ENCODE results near the gene MAPK10.

The MAPK10 gene

DNA sequence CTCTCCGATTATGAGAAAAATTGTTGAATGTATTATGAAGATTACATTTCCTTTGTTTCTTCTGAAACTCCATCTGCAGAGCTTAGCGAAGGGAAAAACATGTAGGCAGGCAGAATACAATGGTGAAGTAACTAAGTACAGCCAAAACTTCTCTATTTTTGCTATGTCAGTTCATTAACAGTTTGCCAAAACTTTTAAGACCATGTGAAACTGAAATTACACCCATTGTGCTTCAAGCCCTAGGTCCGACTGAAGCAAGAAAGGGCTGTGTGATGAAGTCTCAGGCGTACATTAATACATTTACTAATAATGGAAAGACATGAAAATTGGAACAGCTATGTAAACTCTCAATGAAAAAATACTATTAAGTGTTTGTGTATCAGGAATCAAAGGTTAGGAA lies 398.0 kb downstream of the MAPK10 start:
- DNase-seq = no peak

DNA sequence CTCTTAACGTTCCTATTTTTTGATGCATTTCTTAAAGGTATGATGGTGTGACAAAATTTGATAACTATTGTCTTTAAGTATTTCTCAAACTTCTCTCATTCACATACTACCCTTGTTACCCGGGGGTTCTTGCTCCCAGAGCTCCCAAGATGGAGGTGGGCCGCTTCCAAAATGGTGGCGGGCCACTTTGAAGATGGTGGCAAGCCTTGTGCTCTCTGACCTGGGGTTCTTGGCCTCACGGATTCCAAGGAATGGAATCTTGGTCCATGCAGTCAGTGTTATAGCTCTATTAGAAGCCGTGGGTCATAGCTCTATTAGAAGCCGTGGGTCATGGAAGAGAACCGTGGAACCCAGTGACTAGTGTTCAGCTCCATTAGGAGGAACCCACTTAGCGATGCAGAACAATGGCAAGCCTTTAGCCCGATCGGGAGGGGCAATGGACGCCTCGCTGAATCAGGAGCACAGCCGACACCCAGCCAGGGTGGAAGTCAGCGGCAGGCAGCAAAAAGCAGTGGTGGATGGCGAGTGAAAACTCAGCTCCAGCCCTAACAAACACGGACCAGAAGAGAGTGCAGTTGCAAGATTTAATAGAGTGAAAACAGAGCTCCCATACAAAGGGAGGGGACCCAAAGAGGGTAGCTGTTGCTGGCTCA lies 403.4 kb downstream of the MAPK10 start:
- DNase-seq = no peak

DNA sequence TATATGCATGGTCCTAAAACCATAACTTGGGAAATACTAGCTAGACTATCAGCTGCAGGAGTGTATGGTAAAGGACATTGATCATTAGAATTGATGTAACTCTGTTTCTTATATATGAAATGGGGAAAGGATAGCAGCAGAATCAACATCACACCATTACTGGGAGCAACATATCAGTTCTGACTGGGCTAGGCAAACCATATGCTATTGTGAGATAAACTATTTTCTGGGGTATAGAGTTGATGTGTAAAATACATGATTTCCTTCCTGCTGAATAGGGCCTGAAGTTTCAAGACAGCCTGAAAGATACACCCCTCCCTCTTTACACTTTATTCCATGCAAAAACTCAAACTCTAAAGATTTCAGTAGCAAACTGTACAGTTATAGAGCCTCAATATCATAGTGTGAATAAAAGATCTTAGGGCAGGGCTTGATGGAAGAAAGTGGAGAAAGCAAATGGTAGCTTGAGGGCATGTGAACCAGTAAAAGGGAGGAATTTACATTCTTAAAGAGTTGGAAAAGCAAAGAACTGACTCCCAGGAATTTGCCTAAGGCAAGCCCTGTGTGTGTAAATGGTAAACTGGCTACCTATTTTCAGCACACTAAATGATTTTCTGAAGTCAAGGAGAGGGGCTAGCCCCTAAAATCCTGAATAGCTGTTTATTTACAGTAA lies 404.1 kb downstream of the MAPK10 start:
- no peak for DNase-seq

DNA sequence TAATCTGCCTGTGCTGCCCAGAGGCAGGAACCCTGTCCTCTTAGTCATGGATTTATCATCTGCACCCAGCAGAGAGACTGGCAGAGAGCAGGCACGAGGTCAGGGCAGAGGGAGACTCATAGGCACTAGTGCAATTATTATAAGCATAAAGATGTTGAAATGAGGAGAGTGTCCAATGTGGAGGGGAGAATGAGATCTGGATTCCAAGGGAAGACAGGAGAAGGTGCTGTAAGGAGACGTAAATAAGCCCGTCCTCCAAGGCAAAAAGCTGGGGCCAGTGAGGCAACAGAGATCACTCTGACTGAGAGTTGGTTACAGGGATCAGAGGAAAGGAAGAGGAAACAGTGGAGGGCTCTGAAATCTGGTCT lies 406.2 kb downstream of the MAPK10 start:
- no peak for DNase-seq

DNA sequence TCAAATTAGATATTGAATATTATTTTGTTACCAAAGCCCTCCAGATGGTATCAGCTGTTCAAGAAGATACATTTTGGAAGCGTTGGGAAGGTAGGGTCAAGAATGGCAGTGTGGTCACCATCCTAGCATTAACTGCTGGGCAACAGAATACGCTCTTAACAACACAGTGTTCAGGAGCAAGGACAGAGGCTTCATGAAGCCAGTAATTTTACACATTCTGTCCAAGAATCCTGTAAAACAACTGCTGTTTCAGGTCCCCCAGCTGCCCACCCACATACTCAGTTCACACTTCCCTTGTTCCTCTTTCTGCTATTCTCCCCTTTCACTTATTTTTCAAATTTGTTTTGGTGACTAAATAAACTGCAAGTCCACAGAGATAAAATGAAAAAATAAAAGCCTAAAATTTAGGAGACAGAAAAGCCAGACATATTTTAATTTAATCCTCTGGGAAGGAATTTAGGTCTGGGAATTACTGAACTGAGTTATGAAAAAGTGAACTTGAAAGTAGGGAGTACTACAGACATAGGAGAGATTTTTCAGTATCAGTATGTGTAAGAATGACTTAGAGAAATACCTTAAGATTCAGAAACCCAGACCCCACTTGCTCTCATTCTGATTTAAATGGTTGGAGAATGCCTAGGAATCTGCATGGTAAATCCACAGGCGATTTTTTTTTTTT lies 406.7 kb downstream of the MAPK10 start:
- no peak for DNase-seq

DNA sequence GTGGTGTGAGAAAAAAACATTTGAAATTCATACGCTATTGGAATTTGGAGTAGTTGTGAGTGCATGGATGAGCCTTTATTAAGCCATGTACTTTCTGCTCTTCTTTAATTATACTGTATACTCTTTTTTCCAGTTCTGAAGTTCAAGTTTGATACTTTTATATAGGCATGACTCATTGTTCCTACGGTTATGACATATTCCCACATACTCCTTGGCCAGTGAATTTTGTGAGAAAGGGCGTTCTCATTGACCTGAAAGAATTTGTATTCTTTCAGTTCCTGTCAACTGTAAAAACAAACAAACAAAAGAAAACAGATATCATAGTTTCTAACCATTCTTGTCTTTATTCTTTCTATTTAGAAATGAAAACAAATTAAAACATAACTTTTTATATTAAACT lies 407.3 kb downstream of the MAPK10 start:
- no peak for DNase-seq

DNA sequence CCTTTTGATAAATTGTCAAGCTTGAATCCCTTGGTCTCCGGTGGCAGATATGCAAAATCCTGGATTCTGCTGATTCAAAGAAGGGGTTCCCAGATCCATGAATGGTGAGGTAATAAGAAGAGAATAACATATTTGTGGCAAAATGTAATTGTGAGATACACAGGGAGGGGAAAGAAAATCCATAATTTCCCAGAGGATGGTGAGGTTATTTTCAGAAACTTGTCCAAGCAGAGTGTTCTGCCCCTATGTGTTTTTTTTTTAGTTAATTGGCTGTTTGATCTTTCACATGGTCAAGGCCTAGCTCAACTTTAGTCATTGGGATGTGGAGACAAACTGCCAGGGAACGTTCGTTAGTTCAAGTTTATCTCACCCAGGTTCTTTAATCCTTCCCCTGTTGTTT lies 408.8 kb downstream of the MAPK10 start:
- DNase-seq = no peak

DNA sequence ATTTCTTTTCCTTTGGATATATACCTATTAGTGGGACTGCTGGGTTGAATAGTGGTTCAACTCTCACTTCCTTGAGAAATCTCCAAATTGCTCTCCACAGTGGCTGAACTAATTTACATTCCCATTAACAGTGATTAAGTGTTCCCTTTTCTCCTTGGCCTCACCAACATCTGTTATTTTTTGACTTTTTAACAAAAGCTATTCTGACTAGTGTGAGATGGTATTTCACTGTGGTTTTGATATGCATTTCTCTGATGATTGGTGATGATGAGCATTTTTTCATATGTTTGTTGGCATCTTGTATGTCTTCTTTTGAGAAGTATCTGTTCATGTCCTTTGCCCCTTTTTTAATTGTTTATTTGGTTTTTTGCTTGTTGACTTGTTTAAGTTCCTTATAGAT lies 413.0 kb downstream of the MAPK10 start:
- DNase-seq = no peak

DNA sequence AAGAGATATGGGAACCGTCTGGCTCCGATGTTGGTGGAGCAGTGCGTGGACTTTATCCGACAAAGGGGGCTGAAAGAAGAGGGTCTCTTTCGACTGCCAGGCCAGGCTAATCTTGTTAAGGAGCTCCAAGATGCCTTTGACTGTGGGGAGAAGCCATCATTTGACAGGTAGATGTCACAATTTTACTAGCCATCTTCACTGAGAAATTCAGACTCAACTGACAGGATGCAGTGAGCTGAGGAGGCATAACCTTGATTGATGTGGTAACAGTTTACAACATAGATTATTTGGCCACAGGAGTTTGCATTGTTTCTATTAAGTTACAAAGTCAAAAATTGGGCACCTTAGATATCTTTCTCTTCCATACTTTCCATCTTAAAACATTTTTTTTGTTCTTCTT lies 417.7 kb downstream of the MAPK10 start:
- DNase-seq = no peak

DNA sequence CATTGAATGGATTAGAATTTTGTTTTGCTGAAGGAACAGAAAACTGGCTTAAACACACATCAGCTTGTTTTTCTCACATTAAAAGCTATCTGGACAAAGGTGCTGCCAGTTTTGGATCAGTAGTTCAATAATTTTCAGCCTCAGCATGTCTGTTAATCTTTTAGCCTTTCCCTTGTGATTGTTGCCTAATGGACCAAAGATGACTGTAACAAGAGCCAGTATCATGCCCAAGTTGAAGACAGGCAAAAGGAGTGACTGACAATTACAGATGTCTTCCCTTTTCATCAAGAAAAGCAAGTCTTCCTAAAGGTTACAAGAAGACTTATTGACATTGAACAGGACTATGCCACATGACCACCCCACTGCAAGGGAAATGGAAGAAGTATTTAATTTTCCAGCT lies 419.7 kb downstream of the MAPK10 start:
- no peak for DNase-seq
